Spleen (tissue), 7 donors: ENCODE data around the gene TTC27.

Experiments
- POLR2A ChIP-seq, 3 donors: fragments of 450-650 bp; IDR thresholded peaks; one replicate each; pipeline ENCODE4 v1.5.1; 2017; ENCODE audit warnings: antibody characterized with exemption in 3 of 3, mild to moderate bottlenecking in 1 of 3
- POLR2AphosphoS5 ChIP-seq, 3 donors: sonication (generic); formaldehyde crosslinking; IDR thresholded peaks; one replicate each; pipeline ENCODE4 v1.5.1; 2017; ENCODE audit warnings: antibody characterized with exemption in 3 of 3
- TF ChIP-seq, protein P1 (sequence below), 11 experiments: fragments of 200-600 bp in 7 of 11; fragments of 450-650 bp in 4 of 11; sonication (generic) in 4 of 11; IDR thresholded peaks in 8 of 11; conservative IDR thresholded peaks in 3 of 11; 1 replicate in 7 of 11; 2 replicates in 4 of 11; pipeline versions ENCODE4 v1.4.0 to v1.8.0; 2016 to 2021; ENCODE audit warnings: antibody characterized with exemption in 11 of 11, inconsistent platforms in 4 of 11, mild to moderate bottlenecking in 1 of 11
- donor health status: DM: no; HTN: no; CAD: no; lungs with moderate emphysema.
- donor health status: DM: no; HTN: no; CAD: no.
- donor health status: DM: no; HTN: no; CAD: no.

- TF ChIP-seq, protein P1, sequence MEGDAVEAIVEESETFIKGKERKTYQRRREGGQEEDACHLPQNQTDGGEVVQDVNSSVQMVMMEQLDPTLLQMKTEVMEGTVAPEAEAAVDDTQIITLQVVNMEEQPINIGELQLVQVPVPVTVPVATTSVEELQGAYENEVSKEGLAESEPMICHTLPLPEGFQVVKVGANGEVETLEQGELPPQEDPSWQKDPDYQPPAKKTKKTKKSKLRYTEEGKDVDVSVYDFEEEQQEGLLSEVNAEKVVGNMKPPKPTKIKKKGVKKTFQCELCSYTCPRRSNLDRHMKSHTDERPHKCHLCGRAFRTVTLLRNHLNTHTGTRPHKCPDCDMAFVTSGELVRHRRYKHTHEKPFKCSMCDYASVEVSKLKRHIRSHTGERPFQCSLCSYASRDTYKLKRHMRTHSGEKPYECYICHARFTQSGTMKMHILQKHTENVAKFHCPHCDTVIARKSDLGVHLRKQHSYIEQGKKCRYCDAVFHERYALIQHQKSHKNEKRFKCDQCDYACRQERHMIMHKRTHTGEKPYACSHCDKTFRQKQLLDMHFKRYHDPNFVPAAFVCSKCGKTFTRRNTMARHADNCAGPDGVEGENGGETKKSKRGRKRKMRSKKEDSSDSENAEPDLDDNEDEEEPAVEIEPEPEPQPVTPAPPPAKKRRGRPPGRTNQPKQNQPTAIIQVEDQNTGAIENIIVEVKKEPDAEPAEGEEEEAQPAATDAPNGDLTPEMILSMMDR (IDR thresholded peaks at IDR 0.05 in 8 of 11, conservative IDR thresholded peaks at IDR 0.05 in 3 of 11), result no peak
- TF ChIP-seq POLR2A (IDR thresholded peaks at IDR 0.05), result no peak
- TF ChIP-seq POLR2AphosphoS5 (IDR thresholded peaks at IDR 0.05), result no peak
Measured at GRCh38 chr2:32801741-32802140, 173.9 kb downstream of the TTC27 start.
